Measurements from ENCODE around the gene CD37. TPM values are rescaled to one million over a fixed set of nuclear protein-coding genes. Genes with fewer than 3 reads are reported as not detected.

The CD37 gene
- total and polyA plus RNA-seq, 2 experiments from 2014 or later, result 106 TPM; not detected in 1

GRCh38 chr19:49389406-49389805 lies 54.2 kb downstream of the CD37 start:
- Histone ChIP-seq H3F3A (replicated peaks; ENCODE audit: low read depth) (0 out of 2 replicates have a peak, but pooled peaks cover 3% of the 10 kb centered on the region), H4K20me1 (replicated peaks; ENCODE audit: insufficient read depth) (no peaks in the 10 kb centered on the region), H3K36me3 (ENCODE audit: insufficient read depth) (no peaks in the 10 kb centered on the region), H3K27ac (ENCODE audit: low read depth) (no peak overlapping the region), H3K79me2 (replicated peaks; ENCODE audit: insufficient read depth) (no peaks in the 10 kb centered on the region), H3K9me2 (ENCODE audit: insufficient read depth) (no peaks in the 10 kb centered on the region), H3K4me3 (no peak overlapping the region), H3K4me2 (no peak overlapping the region), H3K4me1 (ENCODE audit: insufficient read depth) (no peaks in the 10 kb centered on the region), H2AFZ (no peak overlapping the region; the same call in 1 of the 2 replicates), H3K27me3 (ENCODE audit: insufficient read depth) (no peaks in the 10 kb centered on the region)
- Mint-ChIP-seq H3K27me3 (ENCODE audit: insufficient read depth, low read depth, poor library complexity) (peaks cover 19% of the 10 kb centered on the region), H3K9me3 (0 out of 3 replicates have a peak, but pooled peaks cover 2% of the 10 kb centered on the region), H3K36me3 (ENCODE audit: low read depth) (no peaks in the 10 kb centered on the region; the same call in 2 of the 3 replicates), H3K4me3 (no peak overlapping the region), H3K4me1 (peaks cover 9% of the 10 kb centered on the region), H3K27ac (no peak overlapping the region)
- no peak for DNase-seq (ENCODE audit: low spot score)
- TF ChIP-seq POLR2AphosphoS5 (IDR thresholded peaks at IDR 0.05; ENCODE audit: low read depth) (no peak), ZNF462 (CRISPR knock-in tag; IDR thresholded peaks at IDR 0.05) (no peak), NANOG (IDR thresholded peaks at IDR 0.05; ENCODE audit: borderline replicate concordance) (no peak), ETS1 (IDR thresholded peaks at IDR 0.05) (no peak), CREB1 (CRISPR knock-in tag; IDR thresholded peaks at IDR 0.05; ENCODE audit: low read depth) (no peak), EZH2phosphoT487 (IDR thresholded peaks at IDR 0.05; ENCODE audit: unreplicated experiment) (no peak), EZH2 (IDR thresholded peaks at IDR 0.05; ENCODE audit: low read depth, unreplicated experiment) (no peak), ZNF114 (CRISPR knock-in tag; IDR thresholded peaks at IDR 0.05) (no peak)
- TF ChIP-seq, protein P1, sequence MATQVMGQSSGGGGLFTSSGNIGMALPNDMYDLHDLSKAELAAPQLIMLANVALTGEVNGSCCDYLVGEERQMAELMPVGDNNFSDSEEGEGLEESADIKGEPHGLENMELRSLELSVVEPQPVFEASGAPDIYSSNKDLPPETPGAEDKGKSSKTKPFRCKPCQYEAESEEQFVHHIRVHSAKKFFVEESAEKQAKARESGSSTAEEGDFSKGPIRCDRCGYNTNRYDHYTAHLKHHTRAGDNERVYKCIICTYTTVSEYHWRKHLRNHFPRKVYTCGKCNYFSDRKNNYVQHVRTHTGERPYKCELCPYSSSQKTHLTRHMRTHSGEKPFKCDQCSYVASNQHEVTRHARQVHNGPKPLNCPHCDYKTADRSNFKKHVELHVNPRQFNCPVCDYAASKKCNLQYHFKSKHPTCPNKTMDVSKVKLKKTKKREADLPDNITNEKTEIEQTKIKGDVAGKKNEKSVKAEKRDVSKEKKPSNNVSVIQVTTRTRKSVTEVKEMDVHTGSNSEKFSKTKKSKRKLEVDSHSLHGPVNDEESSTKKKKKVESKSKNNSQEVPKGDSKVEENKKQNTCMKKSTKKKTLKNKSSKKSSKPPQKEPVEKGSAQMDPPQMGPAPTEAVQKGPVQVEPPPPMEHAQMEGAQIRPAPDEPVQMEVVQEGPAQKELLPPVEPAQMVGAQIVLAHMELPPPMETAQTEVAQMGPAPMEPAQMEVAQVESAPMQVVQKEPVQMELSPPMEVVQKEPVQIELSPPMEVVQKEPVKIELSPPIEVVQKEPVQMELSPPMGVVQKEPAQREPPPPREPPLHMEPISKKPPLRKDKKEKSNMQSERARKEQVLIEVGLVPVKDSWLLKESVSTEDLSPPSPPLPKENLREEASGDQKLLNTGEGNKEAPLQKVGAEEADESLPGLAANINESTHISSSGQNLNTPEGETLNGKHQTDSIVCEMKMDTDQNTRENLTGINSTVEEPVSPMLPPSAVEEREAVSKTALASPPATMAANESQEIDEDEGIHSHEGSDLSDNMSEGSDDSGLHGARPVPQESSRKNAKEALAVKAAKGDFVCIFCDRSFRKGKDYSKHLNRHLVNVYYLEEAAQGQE (IDR thresholded peaks at IDR 0.05; ENCODE audit: unreplicated experiment), result no peak
- ATAC-seq, result no peak

Measured in GM23338 (cell line).